SJSA1 (cell line): ENCODE results near the gene MYLK2. TPM values are rescaled to one million over a fixed set of nuclear protein-coding genes. Genes with fewer than 3 reads are reported as not detected.

Experiments used
- DNase-seq, 2 experiments: peaks; one replicate each; pipeline ENCODE4 v3.0.0-alpha.2; 2015 to 2020; ENCODE audit warnings: low spot score in 2 of 2, low read depth in 1 of 2
- H3K27ac ChIP-seq: fragments of 250-450 bp; sonication (Bioruptor Pico); 2 replicates; pipeline ENCODE4 v1.5.1; 2020; ENCODE audit warnings: mild to moderate bottlenecking, moderate library complexity
- H3K27me3 ChIP-seq: fragments of 250-450 bp; sonication (Bioruptor Pico); replicated peaks from 2 replicates; pipeline ENCODE4 v1.5.1; 2020; ENCODE audit warnings: mild to moderate bottlenecking, moderate library complexity
- H3K36me3 ChIP-seq: fragments of 250-450 bp; sonication (Bioruptor Pico); 2 replicates; pipeline ENCODE4 v1.5.1; 2020; ENCODE audit warnings: mild to moderate bottlenecking
- H3K4me1 ChIP-seq: fragments of 250-450 bp; sonication (Bioruptor Pico); replicated peaks from 2 replicates; pipeline ENCODE4 v1.6.1; 2021; ENCODE audit warnings: mild to moderate bottlenecking
- H3K4me3 ChIP-seq: fragments of 250-450 bp; sonication (Bioruptor Pico); 2 replicates; pipeline ENCODE4 v1.5.1; 2020; ENCODE audit warnings: mild to moderate bottlenecking
- H3K9me3 ChIP-seq: fragments of 250-450 bp; sonication (Bioruptor Pico); replicated peaks from 2 replicates; pipeline ENCODE4 v1.5.1; 2020; ENCODE audit warnings: mild to moderate bottlenecking
- total RNA-seq: library from RNA; depleted of rRNA; stranded (reverse); fragments of >200 nt; shearing (Covaris generic); gene quantifications from 2 replicates; pipeline ENCODE4 v1.2.3, GENCODE V29; 2014

MYLK2 gene
- total RNA-seq, 1 experiment from 2014 or later = 0.82 TPM

DNA sequence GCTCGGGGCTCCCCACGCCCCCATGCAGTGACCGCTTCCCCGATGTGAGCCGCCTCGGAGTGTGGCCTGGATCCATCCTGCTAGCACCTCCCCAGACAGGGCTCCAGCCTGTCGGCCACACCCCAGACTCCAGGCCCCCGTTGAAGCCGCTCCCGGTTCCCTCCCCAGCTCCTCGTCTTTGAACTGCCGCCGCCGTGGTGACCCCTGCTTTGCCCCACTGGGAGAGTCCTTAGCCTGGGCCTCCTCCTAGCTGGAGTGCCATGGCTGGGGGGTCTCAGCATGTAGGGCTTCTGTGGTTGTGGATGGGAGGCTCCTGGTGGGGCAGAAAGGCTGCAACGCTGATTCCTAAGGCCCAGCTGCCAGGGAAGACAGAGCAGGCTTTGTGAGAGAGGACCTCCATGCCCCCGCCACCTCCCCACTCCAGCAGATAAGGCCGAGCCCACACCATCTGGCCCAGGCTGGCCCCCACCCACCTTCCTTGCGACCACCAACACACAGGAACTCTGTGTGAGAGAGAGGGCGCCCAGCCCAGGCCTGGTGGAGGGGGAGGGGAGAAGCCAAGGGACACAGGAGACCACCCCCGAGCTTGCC lies 14.9 kb downstream of the MYLK2 start:
- Histone ChIP-seq H3K27me3 (no peaks in the 10 kb centered on the region), H3K4me1 (peaks cover 78% of the 10 kb centered on the region), H3K4me3 (no peak overlapping the region), H3K9me3 (no peaks in the 10 kb centered on the region), H3K36me3 (no peaks in the 10 kb centered on the region; the same call in 1 of the 2 replicates), H3K27ac (peak overlapping the region; percentile 55)
- peak; percentile 89 to 91 for DNase-seq

DNA sequence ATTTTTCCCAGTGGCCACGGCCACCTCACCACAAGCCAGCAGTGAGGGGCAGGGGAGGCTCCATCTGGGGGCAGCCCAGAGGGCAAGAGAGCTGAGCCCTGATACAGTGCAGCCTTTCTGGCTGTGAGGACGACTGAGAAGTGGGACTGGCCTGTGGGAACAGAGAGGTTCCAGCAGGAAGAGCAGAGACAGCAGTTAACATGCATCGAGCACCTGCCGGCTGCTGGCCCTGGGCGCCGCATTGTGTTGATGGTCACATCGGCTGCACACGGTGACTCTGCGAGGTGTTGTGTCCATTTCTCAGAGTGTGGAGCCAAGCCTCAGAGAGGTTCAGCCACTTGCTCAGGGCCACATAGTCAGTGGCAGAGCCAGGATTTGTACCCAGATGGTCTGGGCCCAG lies 16.4 kb downstream of the MYLK2 start:
- H3K4me1 ChIP-seq = peaks cover 84% of the 10 kb centered on the region
- no peak overlapping the region for H3K27ac ChIP-seq
- H3K27me3 ChIP-seq = no peaks in the 10 kb centered on the region
- H3K9me3 ChIP-seq = no peaks in the 10 kb centered on the region
- H3K4me3 ChIP-seq = no peak overlapping the region
- no peak for DNase-seq
- H3K36me3 ChIP-seq = no peaks in the 10 kb centered on the region; the same call in 1 of the 2 replicates

DNA sequence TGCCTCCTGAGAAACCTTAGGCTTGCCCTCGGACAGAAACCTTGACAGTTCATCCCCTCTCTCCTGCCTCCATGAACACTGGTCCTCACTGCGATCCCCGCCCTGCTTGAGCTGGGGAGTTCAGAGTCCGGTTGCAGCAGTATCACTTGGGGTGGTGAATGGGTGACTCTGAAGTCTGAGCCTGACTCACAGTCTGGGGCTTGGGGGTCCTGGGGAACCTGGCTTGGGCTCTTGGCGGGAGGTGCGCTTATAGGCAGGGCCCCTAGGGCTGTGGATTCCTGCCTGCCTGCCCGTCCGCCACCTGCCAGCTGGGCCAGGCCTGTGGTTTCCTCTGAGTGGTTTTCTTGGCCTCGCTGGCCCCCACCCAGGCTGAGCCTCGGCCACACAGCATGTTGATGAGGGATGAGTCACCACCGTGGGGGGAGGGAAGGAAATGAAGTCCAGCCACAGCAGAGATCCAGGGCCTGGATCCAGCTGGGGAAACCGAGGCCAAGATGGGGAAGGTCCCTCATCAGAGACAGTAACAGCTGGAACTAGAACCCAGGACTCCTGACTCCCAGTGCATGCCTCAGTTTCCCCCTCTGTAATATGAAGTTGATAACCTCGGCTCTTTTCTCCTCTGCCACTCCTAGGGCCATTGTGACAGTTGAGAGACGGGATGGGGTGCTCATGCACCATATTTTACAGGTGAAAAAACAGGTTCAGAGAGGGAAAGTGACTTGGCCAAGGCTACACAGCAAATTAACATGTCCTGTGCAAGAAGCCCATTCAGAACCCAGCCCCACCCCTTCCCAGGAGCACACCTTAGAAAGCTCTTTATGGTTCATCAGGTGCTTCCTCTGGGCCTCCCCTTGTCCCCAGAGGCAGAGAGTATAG lies 17.1 kb downstream of the MYLK2 start:
- peak overlapping the region; percentile 10; the same call in 1 of the 2 replicates for H3K27ac ChIP-seq

DNA sequence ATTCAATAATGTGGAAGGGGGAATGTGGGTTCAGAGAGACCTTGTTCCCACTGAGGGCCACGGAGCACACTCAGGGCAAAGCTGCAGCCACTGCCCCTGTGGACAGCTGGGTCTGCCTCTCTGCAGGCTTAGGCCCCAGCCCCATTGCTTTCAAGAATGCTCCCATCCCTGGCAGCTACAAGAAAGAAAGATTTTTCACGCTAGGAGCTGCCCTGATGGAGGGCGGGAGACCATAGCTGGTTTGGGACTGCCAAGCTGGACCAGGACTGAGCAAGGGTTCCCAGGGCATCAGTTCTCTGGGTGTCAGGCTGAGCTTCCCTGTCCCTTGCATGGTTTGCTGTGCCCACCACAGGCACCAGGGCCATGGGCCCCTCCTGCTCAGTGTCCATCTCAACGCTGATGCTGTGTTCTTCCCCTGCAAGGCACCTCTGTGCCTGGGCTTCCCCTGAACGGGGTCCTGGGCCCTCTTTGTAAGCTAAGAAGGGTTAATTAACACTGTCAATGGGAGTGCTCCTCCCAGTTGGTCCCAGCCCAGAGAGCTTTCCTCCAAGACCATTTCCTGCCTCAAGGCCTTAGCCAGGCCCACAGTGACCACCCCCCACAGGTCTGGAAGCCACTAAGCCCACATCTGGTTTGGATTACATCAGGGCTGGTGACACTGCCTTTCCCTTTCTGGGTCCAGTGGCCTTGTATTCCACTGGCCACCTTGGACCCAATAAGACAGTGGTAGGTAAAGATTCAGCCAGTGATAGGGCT lies 17.9 kb downstream of the MYLK2 start:
- Histone ChIP-seq H3K27me3 (no peaks in the 10 kb centered on the region), H3K4me3 (no peak overlapping the region), H3K9me3 (no peaks in the 10 kb centered on the region), H3K27ac (peak overlapping the region; percentile 10), H3K36me3 (no peaks in the 10 kb centered on the region), H3K4me1 (peaks cover 98% of the 10 kb centered on the region)
- peak; percentile 64 to 73 for DNase-seq

More for the DNA sequence above, 17.1 kb downstream of the MYLK2 start:
- H3K4me3 ChIP-seq = no peak overlapping the region
- no peaks in the 10 kb centered on the region for H3K27me3 ChIP-seq
- peak; percentile 96 to 98 for DNase-seq
- no peaks in the 10 kb centered on the region for H3K9me3 ChIP-seq
- no peaks in the 10 kb centered on the region; the same call in 1 of the 2 replicates for H3K36me3 ChIP-seq
- H3K4me1 ChIP-seq = peaks cover 90% of the 10 kb centered on the region

DNA sequence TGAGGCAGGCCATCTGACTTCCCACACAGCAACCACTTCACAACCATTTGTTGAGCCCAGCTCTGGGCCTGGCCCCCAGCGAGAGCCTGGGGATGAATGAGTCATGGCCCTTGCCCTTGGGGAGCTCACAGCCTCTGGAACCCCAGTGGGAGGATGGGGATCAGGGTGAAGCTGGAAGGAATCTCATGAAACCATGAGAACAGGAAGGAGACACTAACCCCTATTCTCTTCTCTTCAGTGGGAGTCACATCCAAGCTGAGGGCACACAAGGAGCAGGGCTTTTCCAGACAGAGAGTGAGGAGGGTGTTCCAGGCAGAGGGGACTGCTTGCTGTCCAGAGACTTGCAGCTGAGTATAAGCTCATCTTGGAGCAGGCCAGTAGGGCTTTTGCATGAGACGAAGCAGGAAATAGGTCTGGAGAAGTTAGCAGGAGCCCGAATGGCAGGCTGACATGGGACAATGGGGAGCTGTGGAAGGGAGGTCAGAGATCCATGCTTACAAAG lies 18.8 kb downstream of the MYLK2 start:
- Histone ChIP-seq H3K27ac (peak overlapping the region; percentile 10), H3K27me3 (no peaks in the 10 kb centered on the region), H3K36me3 (no peaks in the 10 kb centered on the region), H3K4me3 (no peak overlapping the region), H3K9me3 (no peaks in the 10 kb centered on the region), H3K4me1 (peaks cover 100% of the 10 kb centered on the region)
- DNase-seq = peak; percentile 65 to 74

DNA sequence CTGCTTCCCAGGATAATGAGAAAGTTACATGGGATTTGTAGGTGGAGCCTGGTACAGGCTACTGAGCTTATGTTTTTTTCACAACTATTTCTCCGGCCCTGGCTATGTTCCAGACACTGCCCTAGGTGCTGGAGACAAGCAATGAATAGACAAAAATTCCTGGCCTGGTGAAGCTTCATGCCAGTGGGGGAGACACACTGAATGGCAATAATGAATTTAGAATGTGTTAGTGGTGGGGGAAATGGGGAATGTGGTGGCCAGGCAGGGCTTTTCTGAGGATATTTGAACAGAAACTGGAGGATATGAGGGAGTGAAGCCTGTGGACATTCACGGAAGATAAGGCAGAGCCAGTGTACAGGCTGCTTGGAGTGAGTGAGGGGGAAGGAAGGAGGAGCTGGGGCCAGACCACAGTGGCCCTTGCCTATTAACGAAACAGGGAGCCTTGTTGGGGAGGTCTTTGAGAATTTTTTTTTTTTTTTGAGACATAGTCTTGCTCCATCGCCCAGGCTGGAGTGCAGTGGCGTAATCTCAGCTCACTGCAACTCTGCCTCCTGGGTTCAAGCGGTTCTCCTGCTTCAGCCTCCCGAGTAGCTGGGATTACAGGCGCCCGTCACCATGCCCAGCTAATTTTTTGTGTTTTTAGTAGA lies 19.6 kb downstream of the MYLK2 start:
- Histone ChIP-seq H3K36me3 (no peaks in the 10 kb centered on the region; the same call in 1 of the 2 replicates), H3K27me3 (no peaks in the 10 kb centered on the region), H3K4me1 (peaks cover 100% of the 10 kb centered on the region), H3K9me3 (no peaks in the 10 kb centered on the region), H3K27ac (0 out of 2 replicates have a peak overlapping the region, but pooled peaks have one; percentile 2), H3K4me3 (no peak overlapping the region)
- peak in 1 of 2 experiments; percentile 47 for DNase-seq

DNA sequence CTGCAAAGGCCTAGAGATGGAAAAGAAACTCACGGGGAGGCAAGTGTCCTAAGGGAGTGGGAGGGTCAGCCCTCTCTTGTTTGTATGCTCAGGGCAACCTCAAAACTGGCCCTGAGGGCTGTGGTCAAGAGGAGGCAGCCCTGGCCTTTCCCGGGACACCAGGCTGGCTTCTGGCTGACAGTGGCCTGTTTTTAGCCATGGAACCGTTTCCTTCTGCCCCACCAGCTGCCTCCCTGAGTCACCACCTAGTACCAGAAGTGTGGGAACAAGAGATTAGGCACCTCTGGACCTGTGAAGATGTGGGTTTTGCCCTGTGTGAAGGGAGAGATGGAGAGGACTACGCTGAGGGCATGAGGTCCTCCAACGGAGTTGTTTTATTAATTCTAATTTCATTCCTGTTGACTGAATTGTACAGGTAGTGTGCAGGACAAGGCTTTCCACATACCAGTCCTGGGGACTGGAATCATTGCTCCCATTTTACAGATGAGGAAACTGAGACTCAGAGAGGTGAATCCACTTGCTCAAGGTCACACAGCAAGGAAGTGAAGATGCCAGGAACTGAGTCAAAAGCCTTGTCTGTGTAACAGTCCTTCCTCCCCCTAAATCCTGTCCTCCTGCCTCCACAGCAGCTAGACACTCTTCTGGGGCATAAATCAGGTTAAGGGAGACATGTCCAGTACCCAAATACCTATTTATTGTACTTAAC lies 20.8 kb downstream of the MYLK2 start:
- no peak overlapping the region for H3K27ac ChIP-seq
- H3K27me3 ChIP-seq = no peaks in the 10 kb centered on the region
- H3K36me3 ChIP-seq = no peaks in the 10 kb centered on the region; the same call in 1 of the 2 replicates
- H3K9me3 ChIP-seq = no peaks in the 10 kb centered on the region
- H3K4me3 ChIP-seq = no peak overlapping the region
- peak in 1 of 2 experiments; percentile 34 for DNase-seq
- H3K4me1 ChIP-seq = peaks cover 100% of the 10 kb centered on the region

DNA sequence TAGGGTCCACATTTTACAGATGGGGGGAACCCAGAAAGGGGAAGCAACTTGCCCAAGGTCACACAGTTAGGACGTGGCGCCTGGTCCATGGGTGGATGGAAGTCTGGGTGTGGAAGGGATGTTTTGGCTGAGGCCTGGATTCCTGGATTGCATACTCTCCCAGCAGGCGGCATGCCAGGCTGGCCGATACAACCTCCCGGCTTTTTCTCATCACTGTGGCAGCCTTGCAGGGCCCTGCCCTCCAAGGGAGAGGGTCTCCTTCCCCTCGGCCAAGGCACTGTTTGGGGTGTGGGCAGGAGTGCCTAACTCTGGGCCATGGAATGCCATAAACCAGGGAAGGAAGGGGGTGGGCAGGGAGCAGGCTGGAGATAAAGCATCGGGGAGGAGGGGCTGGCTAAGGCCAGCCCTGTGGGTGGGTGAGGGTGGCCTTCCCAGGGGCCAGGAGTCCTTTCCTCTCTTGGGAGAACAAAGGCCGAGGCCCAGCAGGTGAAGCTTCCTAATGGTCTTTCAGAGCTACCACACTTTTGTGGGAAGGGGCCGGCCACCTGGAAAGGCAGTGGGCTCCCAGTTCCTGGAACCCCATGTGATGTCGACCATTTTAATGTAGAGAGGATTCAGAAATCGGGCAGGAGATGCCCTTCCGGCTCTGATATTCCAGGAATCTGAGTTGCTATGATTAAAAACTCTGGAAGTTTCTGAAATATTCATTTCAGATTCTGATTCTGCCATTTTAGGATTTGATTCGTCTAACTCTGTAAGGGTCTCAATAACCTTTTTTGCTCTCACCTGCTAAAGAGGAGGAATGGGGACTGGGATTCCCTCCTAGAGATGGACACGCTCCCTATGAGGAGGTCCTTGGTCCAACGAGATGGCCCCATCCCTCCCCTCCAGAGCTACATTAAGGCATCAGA lies 22.0 kb downstream of the MYLK2 start:
- DNase-seq = no peak
- Histone ChIP-seq H3K4me3 (no peak overlapping the region), H3K27ac (peak overlapping the region; percentile 16; the same call in 1 of the 2 replicates), H3K36me3 (no peaks in the 10 kb centered on the region; the same call in 1 of the 2 replicates), H3K27me3 (no peaks in the 10 kb centered on the region), H3K9me3 (no peaks in the 10 kb centered on the region), H3K4me1 (peaks cover 100% of the 10 kb centered on the region)

DNA sequence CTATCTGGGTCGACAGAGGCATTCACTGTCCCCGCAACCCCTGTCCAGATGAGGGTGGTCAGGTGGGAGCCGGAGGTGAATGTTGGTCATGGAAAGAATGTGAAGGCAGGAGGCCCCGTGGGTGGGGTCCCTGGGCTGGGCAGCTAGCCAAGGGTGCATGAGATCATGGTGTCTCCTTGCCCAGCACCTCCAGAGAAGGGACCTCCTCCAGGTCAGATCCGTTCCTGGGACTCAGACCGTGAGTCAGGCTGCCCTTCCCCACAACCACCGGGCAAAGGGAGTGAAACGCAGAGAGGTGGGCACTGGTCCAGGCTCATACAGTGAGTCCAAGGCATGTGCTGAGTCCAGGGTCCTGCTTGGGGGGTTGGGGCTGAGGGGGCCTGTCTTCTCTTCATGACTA lies 22.8 kb downstream of the MYLK2 start:
- Histone ChIP-seq H3K27ac (peak overlapping the region; percentile 26), H3K4me1 (peaks cover 97% of the 10 kb centered on the region)

DNA sequence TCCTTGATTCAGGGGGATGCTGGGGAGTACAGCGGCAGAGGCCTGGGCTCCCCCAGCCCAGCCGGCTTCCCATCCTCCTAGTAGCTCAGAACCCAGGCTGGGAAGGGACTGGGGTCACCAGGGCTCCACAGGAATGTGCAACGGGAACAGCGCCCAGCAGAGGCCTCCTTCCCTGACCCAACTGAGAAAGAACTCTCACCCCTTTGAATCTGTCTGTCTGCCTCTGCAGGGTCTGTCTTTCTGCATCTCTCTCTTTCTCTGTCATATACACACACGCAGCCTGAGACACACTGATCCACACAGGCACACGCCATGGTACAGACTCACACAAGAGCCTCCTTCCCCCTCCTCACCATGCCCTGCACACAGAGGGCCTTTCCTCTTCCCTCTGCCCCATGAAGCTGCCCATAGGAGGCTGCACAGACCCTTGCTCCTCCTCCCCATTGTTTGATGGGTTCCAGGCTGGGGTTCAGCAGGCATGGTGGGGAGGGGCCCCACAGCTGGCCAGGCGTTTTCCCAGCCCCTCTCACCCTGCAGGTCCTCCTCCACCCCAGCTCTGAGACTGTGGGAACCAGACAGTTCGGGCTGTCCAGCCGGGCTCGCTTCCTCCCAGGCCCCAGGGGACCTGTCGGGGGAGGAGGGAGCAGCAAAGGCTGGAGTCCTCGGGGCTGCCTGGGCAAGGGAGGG lies 23.5 kb downstream of the MYLK2 start:
- Histone ChIP-seq H3K4me3 (no peak overlapping the region), H3K27ac (peak overlapping the region; percentile 26), H3K4me1 (peaks cover 90% of the 10 kb centered on the region), H3K36me3 (no peaks in the 10 kb centered on the region; the same call in 1 of the 2 replicates), H3K9me3 (no peaks in the 10 kb centered on the region), H3K27me3 (no peaks in the 10 kb centered on the region)
- DNase-seq = peak; percentile 62

More for the DNA sequence above, 22.8 kb downstream of the MYLK2 start:
- Histone ChIP-seq H3K4me3 (no peak overlapping the region), H3K9me3 (no peaks in the 10 kb centered on the region), H3K27me3 (no peaks in the 10 kb centered on the region), H3K36me3 (no peaks in the 10 kb centered on the region; the same call in 1 of the 2 replicates)
- peak; percentile 75 to 86 for DNase-seq

DNA sequence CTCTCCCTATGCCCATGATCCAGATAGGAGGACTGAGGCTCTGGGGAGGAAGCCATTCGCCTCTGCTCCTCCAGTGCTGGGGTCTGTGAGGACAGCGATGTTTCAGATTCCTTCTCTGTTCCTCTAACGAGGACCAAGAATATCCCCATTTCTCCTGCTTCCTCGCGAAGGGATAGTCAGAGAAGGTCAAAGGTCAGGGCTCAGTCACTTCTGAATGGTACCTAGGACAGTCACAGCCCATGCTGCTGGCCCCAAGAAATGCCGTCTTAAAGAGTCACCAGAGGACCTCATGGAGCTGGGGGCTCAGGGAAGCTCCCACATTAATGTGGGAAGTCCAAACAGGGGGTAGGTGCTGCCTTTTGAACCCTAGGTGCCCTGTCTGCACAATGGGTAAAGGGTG lies 24.1 kb downstream of the MYLK2 start:
- no peaks in the 10 kb centered on the region; the same call in 1 of the 2 replicates for H3K36me3 ChIP-seq
- H3K4me1 ChIP-seq = peaks cover 83% of the 10 kb centered on the region
- DNase-seq = no peak
- H3K4me3 ChIP-seq = no peak overlapping the region
- H3K27ac ChIP-seq = peak overlapping the region; percentile 26
- H3K9me3 ChIP-seq = no peaks in the 10 kb centered on the region
- no peaks in the 10 kb centered on the region for H3K27me3 ChIP-seq
